Hepatocyte (in vitro differentiated cells): Measurements from ENCODE around the gene LRRC18. TPM values are rescaled to one million over a fixed set of nuclear protein-coding genes. Genes with fewer than 3 reads are reported as not detected.

Experiments
- DNase-seq: peaks from one replicate; pipeline ENCODE4 v3.0.0-alpha.2; 2016; ENCODE audit warnings: low spot score
- H2AFZ ChIP-seq: fragments of 200-600 bp; sonication (generic); 2 replicates; pipeline ENCODE4 v1.6.0; 2016; ENCODE audit warnings: antibody characterized with exemption, mild to moderate bottlenecking
- H3K27ac ChIP-seq: fragments of 200-600 bp; sonication (generic); 2 replicates; pipeline ENCODE4 v1.5.1; 2016; ENCODE audit warnings: mild to moderate bottlenecking
- H3K27me3 ChIP-seq: fragments of 200-600 bp; sonication (generic); 2 replicates; pipeline ENCODE4 v1.6.1; 2016
- H3K36me3 ChIP-seq: fragments of 200-600 bp; sonication (generic); replicated peaks from 2 replicates; pipeline ENCODE4 v1.5.1; 2016; ENCODE audit warnings: low read depth; ENCODE audit not compliant: insufficient read depth
- H3K4me1 ChIP-seq: fragments of 200-600 bp; sonication (generic); 2 replicates; pipeline ENCODE4 v1.5.1; 2016; ENCODE audit warnings: mild to moderate bottlenecking, moderate library complexity; ENCODE audit not compliant: insufficient read depth
- H3K4me2 ChIP-seq: fragments of 200-600 bp; sonication (generic); 2 replicates; pipeline ENCODE4 v1.6.0; 2016
- H3K4me3 ChIP-seq: fragments of 200-600 bp; sonication (generic); 2 replicates; pipeline ENCODE4 v1.5.1; 2016; ENCODE audit warnings: mild to moderate bottlenecking
- H3K79me2 ChIP-seq: fragments of 200-600 bp; sonication (generic); 2 replicates; pipeline ENCODE4 v1.6.0; 2017; ENCODE audit warnings: mild to moderate bottlenecking
- H3K9me2 ChIP-seq: fragments of 200-600 bp; sonication (generic); replicated peaks from 2 replicates; pipeline ENCODE4 v1.6.0; 2017; ENCODE audit warnings: mild to moderate bottlenecking; ENCODE audit not compliant: insufficient read depth
- H3K9me3 ChIP-seq: fragments of 200-600 bp; sonication (generic); 2 replicates; pipeline ENCODE4 v1.5.1; 2016; ENCODE audit warnings: low read depth, mild to moderate bottlenecking
- H4K20me1 ChIP-seq: fragments of 200-600 bp; sonication (generic); 2 replicates; pipeline ENCODE4 v1.6.0; 2016; ENCODE audit warnings: mild to moderate bottlenecking; ENCODE audit not compliant: insufficient read depth, poor library complexity, severe bottlenecking
- CTCF ChIP-seq: fragments of 200-600 bp; sonication (generic); IDR thresholded peaks from 2 replicates; pipeline ENCODE4 v1.5.1; 2016; ENCODE audit warnings: antibody characterized with exemption, mild to moderate bottlenecking; ENCODE audit not compliant: poor library complexity
- EZH2 ChIP-seq: fragments of 200-600 bp; sonication (generic); IDR thresholded peaks from 2 replicates; pipeline ENCODE4 v1.6.1; 2016; ENCODE audit warnings: antibody characterized with exemption, mild to moderate bottlenecking, borderline replicate concordance
- EZH2phosphoT487 ChIP-seq: fragments of 200-600 bp; sonication (generic); IDR thresholded peaks from one replicate; pipeline ENCODE4 v1.6.1; 2018; ENCODE audit warnings: antibody characterized with exemption, mild to moderate bottlenecking, low read depth, moderate library complexity; ENCODE audit not compliant: unreplicated experiment, severe bottlenecking
- WGBS: methylation state at CpG from one replicate; pipeline ENCODE4 v1.1.6; 2016; ENCODE audit warnings: low lambda C conversion rate; ENCODE audit errors: missing lambda C conversion rate; 5-methylcytosine and 5-hydroxymethylcytosine counted together
- polyA plus RNA-seq: library from polyadenylated mRNA; unstranded; fragments of >200 nt; fragmentation: Nextera tagmentation; extraction: Ambion mirVana; gene quantifications from 2 replicates; pipeline ENCODE4 v1.2.1, GENCODE V29; 2016
- total RNA-seq: library from RNA; depleted of rRNA; stranded (reverse); fragments of >200 nt; gene quantifications from 2 replicates; pipeline ENCODE4 v1.2.3, GENCODE V29; 2014

LRRC18 gene
- total and polyA plus RNA-seq, 2 experiments from 2014 or later, result not detected

DNA sequence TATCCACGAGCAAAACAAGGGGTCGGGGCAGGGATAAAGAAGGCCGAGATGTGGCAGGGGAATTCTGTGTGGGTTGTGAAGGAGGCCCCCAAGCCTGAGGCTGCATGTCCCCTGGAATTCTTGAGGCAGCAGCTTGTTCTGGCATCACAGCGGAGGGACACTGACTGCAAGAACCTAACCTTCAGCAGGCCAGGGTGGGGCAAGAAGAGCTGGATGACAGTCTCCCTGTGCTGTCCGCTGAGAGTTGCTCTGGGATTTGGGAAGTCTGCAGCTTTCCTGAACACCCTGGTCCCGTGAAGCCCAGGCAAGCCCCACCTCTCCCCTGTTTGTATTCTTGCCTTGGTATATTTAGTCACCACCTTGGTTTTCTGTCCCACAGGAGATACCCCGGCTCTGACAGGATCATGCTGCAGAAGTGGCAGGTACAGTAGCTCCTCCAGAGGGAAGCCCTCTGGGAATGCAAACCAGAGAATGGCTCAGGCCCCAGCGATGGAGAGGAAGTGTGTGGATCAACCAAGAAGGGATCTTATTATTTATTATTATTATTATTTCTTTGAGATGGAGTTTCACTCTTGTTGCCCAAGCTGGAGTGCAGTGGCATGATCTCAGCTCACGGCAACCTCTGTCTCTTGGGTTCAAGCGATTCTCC, 1.9 kb upstream of the LRRC18 start:
- Histone ChIP-seq H3K4me1 (peaks cover 13% of the 10 kb centered on the region), H2AFZ (no peak overlapping the region), H3K9me2 (no peaks in the 10 kb centered on the region), H3K4me2 (no peak overlapping the region), H3K27ac (no peak overlapping the region), H3K9me3 (no peaks in the 10 kb centered on the region), H3K36me3 (no peaks in the 10 kb centered on the region), H3K79me2 (no peaks in the 10 kb centered on the region), H4K20me1 (no peaks in the 10 kb centered on the region), H3K4me3 (no peak overlapping the region), H3K27me3 (no peaks in the 10 kb centered on the region)
- TF ChIP-seq EZH2 (no peak), CTCF (no peak), EZH2phosphoT487 (no peak)
- WGBS, result 91% methylated on average over 10 of the region's 10 CpGs
- no peak for DNase-seq

DNA sequence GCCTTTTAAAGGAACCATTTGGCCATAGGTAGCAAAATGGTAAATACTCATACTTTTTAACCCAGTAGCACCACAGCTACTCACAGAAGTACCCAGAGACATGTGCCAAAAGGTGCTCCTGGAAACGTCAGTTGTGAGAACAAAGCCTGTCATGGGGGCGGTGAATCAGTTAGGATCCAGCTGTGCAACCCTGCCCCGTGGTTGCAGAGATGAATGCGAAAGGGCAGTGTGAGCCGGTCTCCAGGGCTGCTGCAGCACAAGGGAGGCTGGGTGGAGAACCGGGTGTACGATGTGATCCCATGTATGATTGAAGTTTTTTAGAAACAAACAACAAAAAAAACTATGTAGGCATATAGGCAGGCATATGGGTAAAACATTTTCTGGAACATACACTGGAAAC, 1.3 kb upstream of the LRRC18 start:
- 87% methylated on average over 7 of the region's 7 CpGs for WGBS
- H3K27me3 ChIP-seq, result no peaks in the 10 kb centered on the region
- DNase-seq, result no peak

GRCh38 chr10:48940372-48940771, 732 bp upstream of the LRRC18 start:
- Histone ChIP-seq H3K27ac (no peak overlapping the region), H3K4me1 (peaks cover 4% of the 10 kb centered on the region), H3K4me2 (no peak overlapping the region), H2AFZ (no peak overlapping the region), H4K20me1 (no peaks in the 10 kb centered on the region), H3K36me3 (no peaks in the 10 kb centered on the region), H3K79me2 (no peaks in the 10 kb centered on the region), H3K9me3 (no peaks in the 10 kb centered on the region), H3K27me3 (no peaks in the 10 kb centered on the region), H3K4me3 (no peak overlapping the region), H3K9me2 (no peaks in the 10 kb centered on the region)
- DNase-seq, result no peak
- WGBS, result 87% methylated on average over 5 of the region's 5 CpGs
- TF ChIP-seq EZH2, result no peak
- TF ChIP-seq EZH2phosphoT487, result no peak
- no peak for TF ChIP-seq CTCF

More for the DNA sequence above, 1.3 kb upstream of the LRRC18 start:
- no peak for TF ChIP-seq EZH2phosphoT487
- no peak for TF ChIP-seq EZH2
- no peak for TF ChIP-seq CTCF
- Histone ChIP-seq H3K9me2 (no peaks in the 10 kb centered on the region), H3K27ac (no peak overlapping the region), H3K4me2 (no peak overlapping the region), H3K9me3 (no peaks in the 10 kb centered on the region), H3K79me2 (no peaks in the 10 kb centered on the region), H2AFZ (no peak overlapping the region), H3K4me3 (no peak overlapping the region), H4K20me1 (no peaks in the 10 kb centered on the region), H3K36me3 (no peaks in the 10 kb centered on the region), H3K4me1 (peaks cover 9% of the 10 kb centered on the region)
